K562 (cell line): ENCODE measurements around the gene TAMALIN. TPM values are rescaled to one million over a fixed set of nuclear protein-coding genes. Genes with fewer than 3 reads are reported as not detected.

Experiments used
- ATAC-seq: fragments of 200-7000 bp; cut with Tn5 transposase; 3 replicates; pipeline ENCODE4 v1.9.1; 2020; ENCODE audit warnings: moderate library complexity
- BruUV-seq: library from RNA; stranded (reverse); fragments of 400-500 nt; replicated peaks from 2 replicates; lab custom pipeline; 2021; lab: Mats Ljungman, UMichigan
- CTCF ChIA-PET: fragments of 300-600 bp; formaldehyde crosslinking; extraction: SDS; loops from one replicate; lab custom pipeline; 2021; ENCODE audit warnings: low intra/inter-chr PET ratio; lab: Yijun Ruan, JAX
- POLR2A ChIA-PET: fragments of 300-600, 350-650 bp; sonication (Branson Sonifier 250); formaldehyde crosslinking; extraction: SDS; loops from one replicate; lab custom pipeline; 2021; ENCODE audit warnings: antibody characterized with exemption, inconsistent platforms; lab: Yijun Ruan, JAX
- DNase-seq, 4 experiments: peaks; one replicate each; pipeline versions ENCODE4 v3.0.0 to v3.0.0-alpha.2; 2011 to 2018; ENCODE audit warnings: low spot score in 3 of 4, mixed read lengths in 3 of 4; ENCODE audit errors: extremely low read depth in 1 of 4
- FAIRE-seq: peaks from 2 replicates; lab custom pipeline; 2011; peaks lifted over from hg19 to GRCh38; lab: Jason Lieb, UNC
- H2AFZ ChIP-seq: 2 replicates; pipeline ENCODE4 v1.6.0; 2011; ENCODE audit warnings: low read depth, low read length, control low read depth, inconsistent platforms
- H3K27ac ChIP-seq: fragments of 200-600 bp; 3 replicates; pipeline ENCODE4 v1.8.0; 2011; ENCODE audit warnings: low read depth, mild to moderate bottlenecking, control low read depth, inconsistent platforms, low read length, moderate library complexity, mixed read lengths; ENCODE audit errors: extremely low read depth
- H3K27me3 ChIP-seq, 2 experiments: fragments of 300-600 bp in 1 of 2; 2 replicates in 1 of 2; 3 replicates in 1 of 2; pipeline versions ENCODE4 v1.6.0 to v1.8.0; 2011; ENCODE audit warnings: inconsistent platforms in 2 of 2, low read length in 2 of 2, mild to moderate bottlenecking in 1 of 2, mixed read lengths in 1 of 2, moderate library complexity in 1 of 2; ENCODE audit not compliant: control insufficient read depth in 2 of 2, insufficient read depth in 2 of 2
- H3K36me3 ChIP-seq: fragments of 300-600 bp; 3 replicates; pipeline ENCODE4 v1.8.0; 2011; ENCODE audit warnings: mild to moderate bottlenecking, low read length, inconsistent platforms; ENCODE audit not compliant: control insufficient read depth, insufficient read depth
- H3K4me1 ChIP-seq, 2 experiments: fragments of 200-600 bp in 1 of 2; replicated peaks in 1 of 2; 2 replicates in 1 of 2; 3 replicates in 1 of 2; pipeline versions ENCODE4 v1.5.1 to v1.8.0; 2011; ENCODE audit warnings: inconsistent platforms in 2 of 2, low read length in 2 of 2, mild to moderate bottlenecking in 1 of 2, mixed read lengths in 1 of 2, moderate library complexity in 1 of 2; ENCODE audit not compliant: control insufficient read depth in 2 of 2, insufficient read depth in 2 of 2
- H3K4me2 ChIP-seq: 2 replicates; pipeline ENCODE4 v1.6.1; 2011; ENCODE audit warnings: low read length, control low read depth, inconsistent platforms, mixed read lengths; ENCODE audit not compliant: insufficient read depth
- H3K4me3 ChIP-seq: fragments of 200-600 bp; sonication (generic), shearing (Covaris generic); 2 replicates; pipeline ENCODE4 v1.5.1; 2016; ENCODE audit warnings: control low read depth, inconsistent platforms
- H3K79me2 ChIP-seq: fragments of 200-600 bp; 3 replicates; pipeline ENCODE4 v1.8.0; 2011; ENCODE audit warnings: low read length, inconsistent platforms; ENCODE audit not compliant: control insufficient read depth, insufficient read depth
- H3K9ac ChIP-seq, 2 experiments: 2 replicates each; pipeline versions ENCODE4 v1.6.0 to v1.6.1; 2011; ENCODE audit warnings: low read depth in 2 of 2, low read length in 2 of 2, control low read depth in 1 of 2, inconsistent platforms in 1 of 2, mild to moderate bottlenecking in 1 of 2, mixed read lengths in 1 of 2; ENCODE audit not compliant: insufficient read depth in 1 of 2
- H3K9me1 ChIP-seq: one replicate; pipeline ENCODE4 v1.6.0; 2011; ENCODE audit warnings: inconsistent platforms, mild to moderate bottlenecking, low read length, moderate library complexity; ENCODE audit not compliant: control insufficient read depth, insufficient read depth
- H3K9me3 ChIP-seq: replicated peaks from 2 replicates; pipeline ENCODE4 v1.5.1; 2011; ENCODE audit warnings: low read depth, low read length, inconsistent platforms; ENCODE audit not compliant: control insufficient read depth, insufficient read depth
- H4K20me1 ChIP-seq: replicated peaks from 2 replicates; pipeline ENCODE4 v1.6.1; 2011; ENCODE audit warnings: low read length, inconsistent platforms, mixed read lengths; ENCODE audit not compliant: control insufficient read depth, insufficient read depth
- HIVEP1 ChIP-seq: fragments of 250-450 bp; sonication (Bioruptor Pico); IDR thresholded peaks from 2 replicates; pipeline ENCODE4 v1.4.0; 2020; ENCODE audit warnings: mild to moderate bottlenecking
- LEF1 ChIP-seq: fragments of 450-650 bp; IDR thresholded peaks from 2 replicates; pipeline ENCODE4 v1.6.1; 2016; ENCODE audit warnings: mild to moderate bottlenecking
- SP2 ChIP-seq: IDR thresholded peaks from 2 replicates; pipeline ENCODE4 v1.6.1; 2011; ENCODE audit warnings: mild to moderate bottlenecking, low read depth, low read length, moderate library complexity; ENCODE audit not compliant: poor library complexity, severe bottlenecking; ENCODE audit errors: extremely low read depth
- ZKSCAN1 ChIP-seq: fragments of 150-350 bp; IDR thresholded peaks from 2 replicates; pipeline ENCODE4 v1.6.1; 2016; ENCODE audit warnings: low read depth, low read length
- ZNF586 ChIP-seq: fragments of 450-650 bp; formaldehyde crosslinking; conservative IDR thresholded peaks from 2 replicates; pipeline ENCODE4 v1.4.0; 2020; ENCODE audit warnings: mild to moderate bottlenecking, moderate library complexity
- WGBS: fragments of 100-300 bp; shearing (Covaris generic); methylation state at CpG from one replicate; pipeline ENCODE4 v1.1.6; 2016; ENCODE audit warnings: low coverage, mixed read lengths; ENCODE audit not compliant: insufficient coverage; ENCODE audit errors: missing lambda C conversion rate; 5-methylcytosine and 5-hydroxymethylcytosine counted together
- in situ Hi-C: fragments of 300-500 bp; cut with MboI; formaldehyde crosslinking; loops from 4 replicates; pipeline ENCODE4 v1.15.0; 2018; ENCODE audit warnings: inconsistent platforms, mixed read lengths
- intact Hi-C: fragments of 100-400 bp; cut with micrococcal nuclease; formaldehyde crosslinking; loops from 2 replicates; pipeline ENCODE4 v1.14.2; 2022
- polyA plus RNA-seq, 8 experiments: library from polyadenylated mRNA; depleted of rRNA in 4 of 8; stranded (reverse) in 5 of 8; unstranded in 3 of 8; fragments of >200 nt; fragmentation: Nextera tagmentation in 2 of 8; fragmentation: Illumina TruSeq in 1 of 8; extraction: Ambion mirVana in 2 of 8; extraction: Trizol in 1 of 8; gene quantifications; 2 replicates each; pipeline versions ENCODE4 v1.2.1 to v1.2.3, GENCODE V29; 2011 to 2014; ENCODE audit warnings: inconsistent platforms in 1 of 8, missing spikeins in 1 of 8
- total RNA-seq, 7 experiments: library from RNA; depleted of rRNA in 6 of 7; stranded (reverse); fragments of >200 nt in 6 of 7; fragmentation: Illumina TruSeq in 2 of 7; extraction: Trizol in 2 of 7; gene quantifications; 2 replicates each; pipeline versions ENCODE4 v1.2.1 to v1.2.3, GENCODE V29; 2011 to 2021; ENCODE audit warnings: low replicate concordance in 1 of 7

The TAMALIN gene
- total and polyA plus RNA-seq, 9 of the 15 experiments (the other 6 are each of a cell fraction or from before 2014, with no cell fraction given), result 0.74 to 2.2 (median 1.5) TPM; not detected in 2

GRCh38 chr12:51985154-51985835 is 21.5 kb upstream of the TAMALIN start:
- H3K4me1 ChIP-seq, result peaks cover 0 to 6% of the 10 kb centered on the region in 2 experiments; a peak in 2 of 5 replicates
- no peak for TF ChIP-seq HIVEP1 (CRISPR knock-in tag)
- TF ChIP-seq, all 486 proteins: peak for 0
- H3K79me2 ChIP-seq, result no peaks in the 10 kb centered on the region
- H3K9me1 ChIP-seq, result no peaks in the 10 kb centered on the region
- BruUV-seq, result no TSS peak
- H4K20me1 ChIP-seq, result no peaks in the 10 kb centered on the region; the same call in 1 of the 2 replicates
- H3K4me2 ChIP-seq, result no peak overlapping the region
- no peaks in the 10 kb centered on the region for H3K9me3 ChIP-seq
- no peak overlapping the region for H3K9ac ChIP-seq
- H3K36me3 ChIP-seq, result peaks cover 60% of the 10 kb centered on the region
- H2AFZ ChIP-seq, result no peak overlapping the region
- DNase-seq (no peak), ATAC-seq (no peak), FAIRE-seq (no peak)
- no peak overlapping the region for H3K4me3 ChIP-seq
- CTCF ChIA-PET, result no interaction called here
- no peak overlapping the region for H3K27ac ChIP-seq
- intact Hi-C loops, result no loop called here
- WGBS, result 75% methylated on average over 9 of the region's 9 CpGs
- POLR2A ChIA-PET, result interaction anchor here (0.7 to 1.7 kb wide), 2 partner anchors 15 to 750 kb away, joined by 4 read pairs; no protein-coding TSS in a partner anchor
- in situ Hi-C loops, result no loop called here
- no peaks in the 10 kb centered on the region for H3K27me3 ChIP-seq

- intact Hi-C loops, result no loop called here
- TF ChIP-seq ZKSCAN1 (no peak), SP2 (no peak), LEF1 (no peak), ZNF586 (CRISPR knock-in tag) (no peak)
- TF ChIP-seq, all 486 proteins: peak for 0
- H4K20me1 ChIP-seq, result no peaks in the 10 kb centered on the region
- no peaks in the 10 kb centered on the region for H3K79me2 ChIP-seq
- ChIA-PET POLR2A (no interaction called here), CTCF (no interaction called here)
- no peaks in the 10 kb centered on the region for H3K27me3 ChIP-seq
- no peak for FAIRE-seq
- in situ Hi-C loops, result no loop called here
- H3K9me3 ChIP-seq, result no peaks in the 10 kb centered on the region
- no peak overlapping the region for H3K27ac ChIP-seq
- no peak overlapping the region for H3K4me2 ChIP-seq
- no peak for ATAC-seq
- 79% methylated on average over 8 of the region's 8 CpGs for WGBS
- H3K36me3 ChIP-seq, result peaks cover 50% of the 10 kb centered on the region; the same call in 2 of the 3 replicates
- H3K4me3 ChIP-seq, result no peak overlapping the region
- no TSS peak for BruUV-seq
- DNase-seq, result no peak
- H3K9me1 ChIP-seq, result no peaks in the 10 kb centered on the region
- no peak overlapping the region for H2AFZ ChIP-seq
- no peak overlapping the region for H3K9ac ChIP-seq
- H3K4me1 ChIP-seq, result no peaks in the 10 kb centered on the region
Observed at GRCh38 chr12:51986834-51987233, 19.9 kb upstream of the TAMALIN start.
